SH-SY5Y (cell line): Measurements from ENCODE around the gene DNAH10.

Experiments
- GATA2 ChIP-seq: IDR thresholded peaks from 2 replicates; pipeline ENCODE4 v1.6.1; 2011; ENCODE audit warnings: mild to moderate bottlenecking, low read depth, low read length
- GATA3 ChIP-seq: IDR thresholded peaks from 2 replicates; pipeline ENCODE4 v1.6.1; 2011; ENCODE audit warnings: low read depth, mild to moderate bottlenecking, low read length, moderate library complexity

DNA sequence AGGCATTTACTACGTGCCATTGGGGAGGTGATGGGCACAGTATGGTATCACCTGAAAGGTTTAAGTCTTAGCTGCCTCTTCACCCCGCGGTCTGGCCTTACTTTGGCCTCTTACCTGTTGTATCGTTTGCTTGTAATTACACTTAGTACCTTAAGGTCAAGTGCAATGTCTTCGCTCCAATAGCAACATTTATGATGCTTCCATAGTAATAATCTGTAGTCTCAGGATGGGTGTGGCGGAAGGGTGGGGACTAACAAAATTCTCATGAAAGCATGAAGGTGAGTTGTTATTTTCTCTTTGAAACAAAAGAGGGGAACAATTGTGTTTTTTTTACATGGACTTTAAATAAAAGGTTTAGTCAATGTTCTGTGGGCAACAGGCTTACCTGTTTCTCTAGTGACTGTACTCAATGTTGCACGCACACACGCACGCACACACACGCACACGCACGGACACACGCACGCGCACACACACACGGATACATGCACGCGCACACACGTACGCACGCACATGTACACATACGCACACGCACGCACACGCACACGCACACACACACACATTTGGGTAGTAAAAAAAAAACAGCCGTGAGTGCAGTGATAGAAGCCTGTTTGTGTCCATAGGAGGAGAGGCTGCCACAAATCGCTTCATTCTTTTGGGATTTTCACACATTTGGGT is 91.4 kb downstream of the DNAH10 start:
- TF ChIP-seq GATA2 (no peak), GATA3 (no peak)
